GM21576 (cell line): ENCODE measurements around the gene BAX.
A peak's percentile ranks its signal among the peaks of the same experiment; 100 is the strongest.
"Not testable (repeated sequence)": the region's sequence is repeated elsewhere in the genome, so short reads cannot be mapped to it uniquely, and the experiment has no call there.

Experiments
- ATAC-seq: cut with Tn5 transposase; IDR thresholded peaks from one replicate; pipeline ENCODE4 v1.9.1; 2021; ENCODE audit warnings: mild to moderate bottlenecking, moderate library complexity; ENCODE audit not compliant: unreplicated experiment

The BAX gene

GRCh38 chr19:48954595-48955307 lies at the start of gene BAX:
TSS of gene BAX (plus strand) at chr19:48954875. CDS start at chr19:48954929, 54 bp downstream.
- ATAC-seq = peak; percentile 62

GRCh38 chr19:48905664-48906063 lies 49.0 kb upstream of the BAX start:
- ATAC-seq = no peak

GRCh38 chr19:48906324-48906723 lies 48.4 kb upstream of the BAX start:
- no peak for ATAC-seq

- ATAC-seq = no peak
These were observed 47.0 kb upstream of the BAX start for GRCh38 chr19:48907671-48908070.

GRCh38 chr19:48909424-48910077 lies 45.1 kb upstream of the BAX start:
- ATAC-seq = not testable (repeated sequence)

GRCh38 chr19:48910803-48911202 lies 43.9 kb upstream of the BAX start:
- ATAC-seq = no peak

GRCh38 chr19:48913114-48913889 lies 41.4 kb upstream of the BAX start:
- no peak for ATAC-seq

GRCh38 chr19:48914181-48914580 lies 40.5 kb upstream of the BAX start:
- ATAC-seq = no peak

GRCh38 chr19:48915757-48916156 lies 38.9 kb upstream of the BAX start:
- ATAC-seq = no peak

- ATAC-seq = no peak
These were observed 36.6 kb upstream of the BAX start for GRCh38 chr19:48918071-48918470.

GRCh38 chr19:48918801-48919247 lies 35.9 kb upstream of the BAX start:
- ATAC-seq = no peak

- not testable (repeated sequence) for ATAC-seq
These were observed 35.4 kb upstream of the BAX start for GRCh38 chr19:48919271-48919670.

- ATAC-seq = no peak
These were observed 33.7 kb upstream of the BAX start for GRCh38 chr19:48920949-48921348.

GRCh38 chr19:48921721-48922500 lies 32.8 kb upstream of the BAX start:
- no peak for ATAC-seq

- ATAC-seq = no peak
These were observed 31.9 kb upstream of the BAX start for GRCh38 chr19:48922548-48923490.

GRCh38 chr19:48925240-48925843 lies 29.3 kb upstream of the BAX start:
- ATAC-seq = no peak

GRCh38 chr19:48925890-48926289 lies 28.8 kb upstream of the BAX start:
- not testable (repeated sequence) for ATAC-seq

GRCh38 chr19:48926909-48927308 lies 27.8 kb upstream of the BAX start:
- ATAC-seq = no peak

GRCh38 chr19:48927692-48928091 lies 27.0 kb upstream of the BAX start:
- ATAC-seq = not testable (repeated sequence)
